ENCODE data around the gene HINT2.

Gene HINT2

GRCh38 chr9:35798658-35799374 is 16.0 kb downstream of the HINT2 start:
- Histone ChIP-seq H3K4me2 (ENCODE audit: low read length) (no peak overlapping the region), H3K9ac (no peak overlapping the region), H3K79me2 (no peaks in the 10 kb centered on the region), H3K36me3 (ENCODE audit: control insufficient read depth, insufficient read depth, low read length) (no peaks in the 10 kb centered on the region), H3K4me3 (ENCODE audit: low read depth, low read length) (no peak overlapping the region), H2AFZ (no peak overlapping the region), H3K9me3 (ENCODE audit: control insufficient read depth, low read length) (no peaks in the 10 kb centered on the region), H3K27me3 (ENCODE audit: control insufficient read depth, insufficient read depth, low read length) (no peaks in the 10 kb centered on the region), H3K4me1 (no peaks in the 10 kb centered on the region), H3K27ac (no peak overlapping the region)
- TF ChIP-seq CTCF (IDR thresholded peaks at IDR 0.05) = no peak

GRCh38 chr9:35797311-35798109 is 17.3 kb downstream of the HINT2 start:
- Histone ChIP-seq H3K27me3 (ENCODE audit: control insufficient read depth, insufficient read depth, low read length) (no peaks in the 10 kb centered on the region), H3K9me3 (ENCODE audit: control insufficient read depth, low read length) (no peaks in the 10 kb centered on the region), H3K27ac (no peak overlapping the region), H3K9ac (no peak overlapping the region), H3K4me1 (no peaks in the 10 kb centered on the region), H3K36me3 (ENCODE audit: control insufficient read depth, insufficient read depth, low read length) (no peaks in the 10 kb centered on the region), H3K4me3 (ENCODE audit: low read depth, low read length) (no peak overlapping the region), H3K4me2 (ENCODE audit: low read length) (no peak overlapping the region), H2AFZ (no peak overlapping the region), H3K79me2 (no peaks in the 10 kb centered on the region)
- no peak for TF ChIP-seq CTCF (IDR thresholded peaks at IDR 0.05)

GRCh38 chr9:35795695-35796094 is 19.1 kb downstream of the HINT2 start:
- TF ChIP-seq CTCF (IDR thresholded peaks at IDR 0.05) = no peak
- no peak overlapping the region for H3K4me2 ChIP-seq (ENCODE audit: low read length)
- H3K9ac ChIP-seq = no peak overlapping the region
- H3K79me2 ChIP-seq = no peaks in the 10 kb centered on the region
- H3K4me3 ChIP-seq (ENCODE audit: low read depth, low read length) = no peak overlapping the region
- no peak overlapping the region for H2AFZ ChIP-seq
- no peaks in the 10 kb centered on the region for H3K36me3 ChIP-seq (ENCODE audit: control insufficient read depth, insufficient read depth, low read length)
- H3K9me3 ChIP-seq (ENCODE audit: control insufficient read depth, low read length) = no peaks in the 10 kb centered on the region
- no peaks in the 10 kb centered on the region for H3K4me1 ChIP-seq
- H3K27me3 ChIP-seq (ENCODE audit: control insufficient read depth, insufficient read depth, low read length) = no peaks in the 10 kb centered on the region
- H3K27ac ChIP-seq = no peak overlapping the region

- H3K27ac ChIP-seq = no peak overlapping the region
- H3K9me3 ChIP-seq (ENCODE audit: control insufficient read depth, low read length) = no peaks in the 10 kb centered on the region
- H3K36me3 ChIP-seq (ENCODE audit: control insufficient read depth, insufficient read depth, low read length) = no peaks in the 10 kb centered on the region
- no peaks in the 10 kb centered on the region for H3K4me1 ChIP-seq
- no peak overlapping the region for H2AFZ ChIP-seq
- no peak overlapping the region for H3K4me2 ChIP-seq (ENCODE audit: low read length)
- H3K4me3 ChIP-seq (ENCODE audit: low read depth, low read length) = no peak overlapping the region
- no peak for TF ChIP-seq CTCF (IDR thresholded peaks at IDR 0.05)
- no peaks in the 10 kb centered on the region for H3K79me2 ChIP-seq
- no peaks in the 10 kb centered on the region for H3K27me3 ChIP-seq (ENCODE audit: control insufficient read depth, insufficient read depth, low read length)
- no peak overlapping the region for H3K9ac ChIP-seq
These were observed 21.4 kb downstream of the HINT2 start for GRCh38 chr9:35793461-35793860.
